Measurements from ENCODE around the gene ENTPD8. TPM values are rescaled to one million over a fixed set of nuclear protein-coding genes. Genes with fewer than 3 reads are reported as not detected.

Gene ENTPD8
- total and polyA plus RNA-seq, 2 experiments from 2014 or later, result 0.15 to 0.51 TPM

- Histone ChIP-seq H3K27me3 (no peaks in the 10 kb centered on the region), H3K4me3 (no peak overlapping the region), H3K4me1 (ENCODE audit: low read depth) (peaks cover 4% of the 10 kb centered on the region), H3K36me3 (no peaks in the 10 kb centered on the region), H3K9me3 (ENCODE audit: low read depth) (no peaks in the 10 kb centered on the region), H3K27ac (no peak overlapping the region)
- no peak for DNase-seq (ENCODE audit: low read depth in 1 of 2, low spot score in 1 of 2)
- TF ChIP-seq CTCF (IDR thresholded peaks at IDR 0.05; ENCODE audit: low read depth, low read length), result no peak
Observed at GRCh38 chr9:137416006-137416562, 25.1 kb downstream of the ENTPD8 start.

- no peak for TF ChIP-seq CTCF (IDR thresholded peaks at IDR 0.05; ENCODE audit: low read depth, low read length)
- H3K27me3 ChIP-seq, result no peaks in the 10 kb centered on the region
- no peaks in the 10 kb centered on the region for H3K36me3 ChIP-seq
- DNase-seq (ENCODE audit: low read depth in 1 of 2, low spot score in 1 of 2), result no peak
- H3K9me3 ChIP-seq (ENCODE audit: low read depth), result no peaks in the 10 kb centered on the region
- H3K4me1 ChIP-seq (ENCODE audit: low read depth), result peaks cover 4% of the 10 kb centered on the region
- H3K27ac ChIP-seq, result no peak overlapping the region
- no peak overlapping the region for H3K4me3 ChIP-seq
Observed at GRCh38 chr9:137415451-137415850, 25.7 kb downstream of the ENTPD8 start.

- Histone ChIP-seq H3K4me3 (no peak overlapping the region), H3K27ac (no peak overlapping the region), H3K9me3 (ENCODE audit: low read depth) (no peaks in the 10 kb centered on the region), H3K27me3 (no peaks in the 10 kb centered on the region), H3K4me1 (ENCODE audit: low read depth) (peaks cover 4% of the 10 kb centered on the region), H3K36me3 (no peaks in the 10 kb centered on the region)
- no peak for TF ChIP-seq CTCF (IDR thresholded peaks at IDR 0.05; ENCODE audit: low read depth, low read length)
- DNase-seq (ENCODE audit: low read depth in 1 of 2, low spot score in 1 of 2), result peak in 1 of 2 donors; percentile 35
Observed at GRCh38 chr9:137412431-137412830, 28.7 kb downstream of the ENTPD8 start.

- no peak overlapping the region for H3K4me3 ChIP-seq
- H3K36me3 ChIP-seq, result no peaks in the 10 kb centered on the region
- no peak overlapping the region for H3K27ac ChIP-seq
- no peak for TF ChIP-seq CTCF (IDR thresholded peaks at IDR 0.05; ENCODE audit: low read depth, low read length)
- H3K27me3 ChIP-seq, result no peaks in the 10 kb centered on the region
- no peaks in the 10 kb centered on the region for H3K9me3 ChIP-seq (ENCODE audit: low read depth)
- DNase-seq (ENCODE audit: low read depth in 1 of 2, low spot score in 1 of 2), result peak in 1 of 2 donors; percentile 95
- H3K4me1 ChIP-seq (ENCODE audit: low read depth), result peaks cover 4% of the 10 kb centered on the region
Observed at GRCh38 chr9:137411645-137412380, 29.3 kb downstream of the ENTPD8 start.

DNA sequence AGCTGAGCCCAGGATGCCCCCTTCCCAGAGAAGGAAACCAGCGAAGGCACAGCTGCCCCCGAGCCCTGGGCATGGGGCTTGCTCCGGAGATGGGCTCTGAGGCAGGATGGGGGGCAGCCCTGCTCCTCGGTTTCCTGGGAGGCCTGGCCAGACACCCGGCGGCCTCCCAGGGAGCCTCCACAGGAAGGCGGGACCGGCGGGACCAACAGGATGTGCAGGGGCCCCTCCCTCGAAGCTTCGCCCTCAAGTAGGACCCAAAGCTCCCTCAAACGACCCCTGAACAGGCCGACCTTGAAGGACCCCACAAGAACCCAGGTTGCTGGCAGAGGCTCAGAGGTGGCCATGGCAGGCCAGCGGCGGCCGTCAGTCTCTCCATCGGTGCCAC lies 29.9 kb downstream of the ENTPD8 start:
- H3K4me1 ChIP-seq (ENCODE audit: low read depth), result peaks cover 4% of the 10 kb centered on the region
- DNase-seq (ENCODE audit: low read depth in 1 of 2, low spot score in 1 of 2), result peak in 1 of 2 donors; percentile 38
- H3K36me3 ChIP-seq, result no peaks in the 10 kb centered on the region
- no peak overlapping the region for H3K4me3 ChIP-seq
- TF ChIP-seq CTCF (IDR thresholded peaks at IDR 0.05; ENCODE audit: low read depth, low read length), result no peak
- no peaks in the 10 kb centered on the region for H3K27me3 ChIP-seq
- no peaks in the 10 kb centered on the region for H3K9me3 ChIP-seq (ENCODE audit: low read depth)
- H3K27ac ChIP-seq, result no peak overlapping the region

Measured in cardiac muscle cell (in vitro differentiated cells and primary cell).